Activated CD8-positive, alpha-beta memory T cell treated with anti-CD3 and anti-CD28 coated beads for 1 hour (primary cell): ENCODE measurements around the gene CPB2.

Experiments used
- DNase-seq, 2 donors: peaks; one replicate each; pipeline ENCODE4 v3.0.0-alpha.2; 2020; ENCODE audit warnings: low read depth in 1 of 2; ENCODE audit errors: extremely low read depth in 1 of 2

CPB2 gene

DNA sequence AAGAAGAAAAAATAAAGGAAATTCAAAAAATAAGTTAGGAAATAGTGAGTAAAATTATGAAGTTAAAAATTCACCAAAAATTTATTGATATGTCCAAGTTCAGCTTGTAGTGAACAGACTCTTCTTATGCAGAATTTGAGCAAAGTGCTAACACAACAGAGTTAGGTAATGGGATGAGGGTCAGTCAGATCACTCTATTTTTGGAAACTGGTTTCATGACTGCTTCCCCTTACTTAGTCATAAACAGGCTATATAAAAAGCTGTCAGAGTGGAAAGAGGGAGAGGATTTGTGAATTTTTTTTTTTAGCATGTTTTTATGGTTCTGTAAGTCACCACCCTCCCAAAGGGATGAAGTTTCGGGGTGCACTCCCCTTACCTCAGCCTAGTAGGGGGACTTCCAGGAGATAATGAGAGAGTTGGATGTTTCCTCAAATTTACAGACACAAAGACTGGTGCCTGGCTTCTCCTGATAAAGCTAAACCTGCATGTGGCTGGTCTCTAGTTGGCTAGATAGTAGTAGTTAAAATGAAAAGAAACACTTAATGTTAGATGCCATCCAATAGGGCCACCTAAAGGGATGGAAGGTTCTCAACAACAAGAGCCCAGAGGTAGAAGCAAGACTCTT, 4.5 kb downstream of the CPB2 start:
- DNase-seq: no peak

DNA sequence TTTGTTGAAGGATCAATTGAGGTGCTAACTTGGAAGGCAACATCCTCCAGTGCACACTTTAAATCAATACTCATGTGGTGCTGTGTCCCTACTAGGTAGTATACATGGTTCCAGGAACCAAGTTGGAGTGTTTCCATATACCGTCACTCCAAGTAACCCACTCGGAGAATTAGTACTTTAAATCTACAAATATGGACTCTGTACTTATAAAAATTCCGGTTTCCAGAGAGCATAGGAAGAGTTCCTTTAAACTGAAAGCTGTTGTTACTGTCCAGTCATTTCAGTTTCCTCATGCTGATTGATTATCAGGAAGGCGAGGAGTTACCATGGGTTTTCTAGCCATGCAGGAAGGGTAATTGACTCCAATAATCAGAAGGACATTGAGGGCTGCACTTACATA, 7.2 kb downstream of the CPB2 start:
- no peak for DNase-seq

DNA sequence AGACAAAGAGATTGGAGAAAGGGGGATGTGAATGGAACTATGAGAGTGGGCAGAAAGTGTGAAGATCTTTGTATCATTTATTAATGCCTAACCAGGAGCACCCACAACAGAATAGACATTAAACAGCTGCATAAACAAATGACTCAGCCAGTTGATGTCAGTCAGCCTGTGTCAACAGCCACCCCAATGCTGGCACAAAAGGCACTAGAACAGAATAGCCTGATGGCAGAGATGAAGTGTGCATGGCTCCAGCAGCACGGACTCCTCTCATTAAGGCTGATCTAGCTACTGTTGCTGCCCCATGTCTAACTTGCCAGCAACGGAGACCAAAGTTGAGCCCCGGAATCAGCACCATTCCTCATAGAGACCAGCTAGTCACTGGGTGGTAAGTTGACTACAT, 7.8 kb downstream of the CPB2 start:
- no peak for DNase-seq

DNA sequence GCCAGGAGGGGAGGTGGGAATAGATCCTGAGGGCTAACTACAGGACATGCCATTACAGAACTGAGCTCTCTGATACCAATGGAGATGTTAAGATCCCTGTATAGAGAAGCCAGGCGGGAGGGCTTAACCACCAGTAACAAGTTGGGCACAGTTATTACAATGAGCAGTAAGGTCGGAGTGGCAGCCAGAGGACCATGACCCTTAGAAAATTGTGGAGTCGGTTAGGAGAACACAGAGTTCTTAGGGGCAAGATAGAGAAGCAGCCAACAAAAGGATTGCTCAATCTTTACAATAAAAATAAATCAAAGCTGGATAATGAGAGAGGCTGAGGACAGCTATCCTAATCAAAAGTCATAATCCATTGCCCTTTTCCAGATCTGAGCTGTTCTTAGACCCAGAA, 10.4 kb downstream of the CPB2 start:
- DNase-seq: no peak

DNA sequence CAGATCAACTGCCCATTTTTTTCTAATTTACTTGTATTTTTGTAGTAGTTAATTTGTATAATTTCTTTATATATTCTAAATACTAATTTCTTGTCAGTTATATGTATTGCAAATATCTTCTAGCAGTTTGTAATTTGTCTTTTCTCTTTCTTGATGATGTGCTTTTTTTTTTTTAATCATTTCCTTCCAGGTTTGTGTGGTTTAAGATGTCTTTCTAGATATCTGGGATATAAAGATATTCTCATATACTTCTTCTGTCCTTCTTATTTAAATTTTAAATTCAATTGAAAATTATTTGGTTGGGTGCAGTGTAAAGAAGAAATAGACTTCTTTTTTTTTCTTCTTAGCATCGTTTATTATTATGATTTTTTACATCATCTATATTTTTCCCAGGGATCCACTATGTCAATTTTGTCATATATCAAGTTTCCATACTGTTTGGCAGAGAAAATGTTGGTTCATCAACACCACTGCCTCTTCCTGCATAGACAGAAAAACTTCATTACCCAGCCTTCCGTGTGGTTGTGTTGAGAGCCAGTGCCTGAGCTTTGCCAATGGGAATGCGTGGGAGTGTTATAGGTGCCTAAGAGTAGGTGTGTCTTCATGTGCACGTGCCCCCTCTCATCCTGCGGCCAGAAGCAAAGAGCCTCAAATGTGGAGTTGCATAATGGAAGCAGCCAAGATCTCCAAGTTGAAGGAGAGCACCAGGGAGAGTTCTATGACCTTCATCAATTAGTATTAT, 15.8 kb downstream of the CPB2 start:
- no peak for DNase-seq

DNA sequence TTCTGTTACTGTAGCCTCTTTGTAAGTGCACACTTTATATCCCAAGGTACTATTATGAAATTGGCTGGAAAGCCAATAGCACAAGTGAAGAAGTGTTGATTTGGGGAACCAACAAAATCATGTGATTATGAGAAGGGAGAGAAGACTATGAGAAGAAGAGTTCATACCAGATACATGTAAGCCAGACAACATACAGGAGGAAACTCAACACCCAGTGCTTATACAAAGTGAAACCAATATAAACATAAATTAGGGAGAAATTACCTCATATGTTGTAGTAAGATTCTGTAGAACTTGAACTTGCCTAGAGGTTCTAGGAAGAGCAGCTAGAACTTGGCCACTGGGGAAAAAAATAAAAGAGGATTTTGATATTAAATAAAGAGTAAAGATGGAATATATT, 17.4 kb downstream of the CPB2 start:
- no peak for DNase-seq

DNA sequence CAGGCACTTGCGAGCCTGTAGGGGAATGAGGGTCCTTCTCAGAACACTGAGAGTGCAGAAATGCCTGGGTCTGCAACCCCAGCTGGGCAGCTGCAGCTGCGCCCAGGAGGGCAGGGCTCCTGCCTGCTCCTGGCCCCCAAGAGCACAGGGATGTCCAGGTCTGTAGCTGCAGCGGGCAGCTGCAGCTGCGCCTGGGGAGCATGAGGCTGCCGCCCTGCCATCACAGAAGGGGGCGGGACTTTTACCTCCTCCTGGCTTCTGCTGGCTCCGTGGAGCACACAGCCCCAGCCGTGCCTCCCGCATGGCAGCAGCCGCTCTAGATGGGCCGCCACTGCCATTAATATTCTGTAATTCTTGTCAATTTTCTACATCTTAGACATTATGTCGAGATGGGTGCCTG, 17.8 kb downstream of the CPB2 start:
- DNase-seq: no peak

DNA sequence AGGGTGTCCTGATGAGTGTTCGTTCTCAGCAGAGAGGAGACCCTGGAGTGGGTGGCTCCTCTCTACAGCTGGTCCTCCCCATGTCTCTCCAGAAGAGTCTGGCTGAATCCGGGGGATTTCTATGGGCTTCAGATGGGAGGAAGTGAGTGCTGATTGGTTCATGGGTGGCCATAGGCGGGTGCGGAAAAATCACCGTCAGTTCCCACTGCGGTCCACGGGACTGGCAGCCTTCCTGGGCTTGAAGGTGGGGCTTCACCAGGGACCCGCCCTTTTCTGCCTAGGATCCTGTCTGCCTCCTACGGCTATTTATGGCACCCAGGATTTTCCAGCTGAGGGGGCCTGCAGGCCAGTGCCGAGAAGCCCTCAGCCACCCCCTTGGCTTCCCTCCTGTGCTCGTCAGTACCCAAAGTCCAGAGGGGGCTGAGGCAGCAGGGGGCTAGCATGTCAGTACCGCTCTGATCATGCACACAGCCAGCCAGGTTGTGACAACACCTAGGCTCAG, 18.4 kb downstream of the CPB2 start:
- no peak for DNase-seq

DNA sequence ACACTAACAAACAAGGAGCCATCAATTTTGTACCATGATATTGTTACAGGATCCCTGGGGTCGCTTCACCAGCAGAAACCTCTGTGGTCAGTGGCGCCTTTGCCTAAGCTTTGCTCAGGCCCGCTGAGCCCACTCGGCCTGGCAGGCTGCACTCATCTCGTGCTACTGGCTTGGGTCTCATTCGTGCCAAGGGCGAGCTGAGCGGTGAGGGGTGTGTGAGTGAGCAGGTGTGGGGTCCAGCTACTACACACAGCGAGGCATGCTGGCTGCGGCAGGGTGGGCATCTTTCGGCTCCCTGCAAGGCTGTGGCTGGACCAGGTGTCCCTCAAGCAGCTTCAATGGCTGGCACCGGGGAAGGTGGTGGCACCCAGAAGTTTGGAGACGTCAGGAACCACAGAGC, 19.1 kb downstream of the CPB2 start:
- no peak for DNase-seq

DNA sequence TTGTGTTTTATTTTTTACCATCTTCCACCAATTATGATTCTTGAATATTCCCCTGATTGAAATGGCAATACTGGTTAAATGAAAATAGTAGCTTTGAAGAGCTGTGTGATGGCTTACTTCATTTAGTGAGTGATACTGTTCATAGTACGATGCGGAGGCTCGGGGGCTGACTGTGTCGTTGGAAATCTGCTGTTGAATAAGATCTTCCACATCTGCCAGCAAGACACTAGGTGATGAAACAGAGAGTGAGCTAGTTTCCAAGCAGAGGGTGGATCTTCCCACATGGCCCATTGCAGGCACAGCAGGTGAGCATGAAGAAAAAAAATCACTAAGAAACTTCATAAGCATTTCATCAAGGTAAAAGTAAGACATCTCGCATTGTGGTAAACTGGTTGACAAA, 22.5 kb downstream of the CPB2 start:
- no peak for DNase-seq

DNA sequence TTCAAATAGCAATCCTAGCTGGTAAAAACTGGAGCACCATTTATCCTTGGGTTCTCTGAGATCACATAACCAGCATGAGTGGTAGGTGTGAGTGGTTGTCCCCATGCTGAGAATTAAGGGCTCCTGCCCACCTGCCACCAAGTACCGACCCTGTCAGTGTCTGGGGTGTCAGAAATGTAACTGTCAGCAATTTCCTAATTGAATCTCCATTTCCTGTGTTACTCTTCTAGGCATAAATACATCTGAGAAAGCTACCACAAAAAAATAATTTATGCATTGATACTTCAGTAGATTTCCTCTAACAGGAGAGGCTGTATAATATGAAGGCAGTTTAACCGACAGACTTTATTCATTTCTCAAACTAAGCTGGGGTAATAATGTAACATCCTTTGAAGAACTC, 25.1 kb downstream of the CPB2 start:
- DNase-seq: no peak

DNA sequence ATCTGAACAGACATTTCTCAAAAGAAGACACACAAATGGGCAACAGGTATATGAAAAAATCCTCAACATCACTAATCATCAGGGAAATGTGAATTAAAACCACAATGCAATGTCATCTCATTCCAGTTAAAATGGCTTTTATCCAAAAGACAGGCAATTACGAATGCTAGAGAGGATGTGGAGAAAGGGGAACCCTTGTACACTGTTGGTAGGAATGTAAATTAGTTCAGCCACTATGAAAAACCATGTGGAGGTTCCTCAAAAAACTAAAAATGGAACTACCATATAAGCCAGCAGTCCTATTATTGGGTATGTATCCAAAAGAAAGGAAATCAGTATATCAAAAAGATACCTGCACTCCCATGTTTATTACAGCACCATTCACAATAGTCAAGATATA, 27.6 kb downstream of the CPB2 start:
- DNase-seq: no peak

DNA sequence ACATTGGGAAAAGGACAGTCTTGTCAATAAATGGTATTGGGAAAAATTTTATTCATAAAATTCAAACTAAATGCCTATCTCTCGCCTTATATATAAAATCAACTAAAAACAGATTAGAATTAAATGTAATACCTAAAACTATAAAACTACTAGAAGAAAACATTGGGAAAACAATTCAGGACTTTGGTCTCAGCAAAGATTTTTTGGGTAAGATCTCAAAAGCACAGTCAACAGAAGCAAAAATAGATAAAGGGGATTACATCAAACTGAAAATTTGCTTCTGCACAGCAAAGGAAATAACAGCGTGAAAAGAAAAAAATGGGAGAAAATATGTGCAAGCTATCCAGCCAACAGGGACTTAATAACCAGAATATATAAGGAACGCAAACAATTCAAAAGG, 28.0 kb downstream of the CPB2 start:
- DNase-seq: no peak

DNA sequence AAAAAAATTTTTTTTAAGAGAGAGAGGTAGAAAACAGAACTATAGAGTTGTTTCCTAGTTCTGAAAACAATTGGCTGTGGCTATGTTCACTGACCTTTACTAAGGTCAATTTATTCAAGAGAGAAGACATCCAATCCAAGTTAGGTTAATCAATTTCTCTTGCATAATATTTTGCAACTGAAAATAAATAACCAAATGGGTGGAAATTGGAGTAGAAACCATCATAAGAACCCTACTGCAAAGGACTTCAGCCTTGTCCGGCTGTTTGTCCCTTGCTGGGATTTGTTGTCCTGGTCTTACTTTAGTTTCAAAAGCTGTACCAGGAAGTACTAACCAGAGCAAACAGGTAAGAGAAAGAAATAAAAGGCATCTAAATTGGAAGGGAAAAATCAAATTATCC, 29.0 kb downstream of the CPB2 start:
- DNase-seq: no peak

DNA sequence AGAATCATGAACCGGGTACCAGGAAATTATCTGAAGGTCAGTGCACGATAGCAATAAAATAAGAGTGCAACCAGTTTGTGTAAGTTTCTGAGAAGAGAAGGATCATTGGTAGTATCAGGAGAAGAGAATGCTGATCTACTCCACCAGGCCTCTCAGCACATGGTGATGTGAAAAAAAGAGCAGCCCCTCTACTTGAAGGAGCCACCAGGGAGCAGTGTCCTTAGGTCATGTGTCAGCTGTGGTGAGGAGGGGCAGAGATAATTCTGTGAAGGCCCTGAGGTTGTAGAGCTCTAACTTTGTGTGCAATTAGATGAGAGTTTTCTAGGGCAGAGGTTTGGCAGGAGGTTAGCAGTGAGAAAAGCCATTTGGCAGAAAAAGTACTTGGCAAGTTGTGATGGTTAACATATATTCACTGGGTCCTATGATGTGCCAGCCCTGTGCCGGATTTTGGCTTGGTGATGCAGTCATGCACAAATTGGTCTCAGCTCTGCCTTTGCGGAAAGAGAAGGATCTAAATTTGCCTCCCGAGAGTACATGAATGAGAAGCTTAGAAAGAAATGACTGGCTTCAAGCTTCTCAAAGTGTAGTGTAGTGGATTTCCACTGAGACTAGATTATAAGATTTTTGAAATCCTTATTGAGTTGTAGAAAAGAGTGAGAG, 33.1 kb downstream of the CPB2 start:
- no peak for DNase-seq

DNA sequence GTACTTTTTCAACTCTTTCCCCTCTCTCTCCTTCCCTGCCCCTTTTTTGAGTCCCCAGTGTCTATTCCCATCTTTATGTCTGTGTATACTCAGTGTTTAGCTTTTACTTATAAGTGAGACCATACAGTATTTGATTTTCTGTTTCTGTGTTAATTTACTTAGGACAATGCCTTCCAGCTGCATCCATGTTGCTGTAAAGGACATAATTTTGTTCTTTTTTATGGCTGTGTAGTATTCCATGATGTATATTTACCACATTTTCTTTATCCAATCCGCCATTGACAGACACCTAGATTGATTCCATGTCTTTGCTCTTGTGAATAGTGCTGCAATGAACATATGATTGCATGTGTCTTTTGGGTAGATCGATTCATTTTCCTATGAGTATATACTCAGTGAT, 41.5 kb downstream of the CPB2 start:
- no peak for DNase-seq

DNA sequence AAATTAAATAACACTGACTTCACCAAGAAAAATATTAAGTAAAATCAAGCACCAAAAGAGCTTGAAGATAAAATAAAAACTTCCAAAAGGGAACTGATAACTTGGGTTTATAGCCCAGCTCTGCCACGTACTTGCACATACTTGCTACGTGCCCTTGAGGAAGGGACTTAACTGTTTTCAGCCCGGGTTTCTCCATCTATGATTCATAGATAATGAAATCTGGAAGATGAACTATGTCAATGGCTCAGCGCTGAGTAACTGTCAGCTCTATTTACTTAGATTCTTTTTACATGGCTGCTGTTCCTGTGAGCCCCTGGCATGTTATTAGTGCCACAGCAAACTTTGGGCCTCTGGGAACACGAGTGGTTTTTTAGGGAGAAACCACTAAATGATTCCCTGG, 42.6 kb downstream of the CPB2 start:
- DNase-seq: no peak

DNA sequence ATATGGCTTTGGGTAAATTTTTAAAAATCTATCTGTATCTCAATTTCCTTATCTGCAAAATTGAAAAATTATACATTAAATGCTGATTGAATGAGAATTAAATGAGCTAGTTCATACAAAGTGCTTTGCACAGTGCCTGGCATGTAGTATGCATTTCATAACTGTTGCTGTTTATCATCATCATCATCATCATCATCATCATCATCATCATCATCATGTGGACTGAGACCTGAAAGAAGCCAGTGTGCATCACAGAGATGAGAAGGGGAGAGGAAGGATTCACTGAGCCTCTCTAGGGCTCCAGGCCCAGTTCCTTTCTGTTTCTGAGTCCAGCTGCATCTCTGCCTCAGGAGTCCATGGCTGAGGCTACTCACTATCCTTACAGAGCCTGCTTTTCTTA, 45.4 kb downstream of the CPB2 start:
- no peak for DNase-seq

DNA sequence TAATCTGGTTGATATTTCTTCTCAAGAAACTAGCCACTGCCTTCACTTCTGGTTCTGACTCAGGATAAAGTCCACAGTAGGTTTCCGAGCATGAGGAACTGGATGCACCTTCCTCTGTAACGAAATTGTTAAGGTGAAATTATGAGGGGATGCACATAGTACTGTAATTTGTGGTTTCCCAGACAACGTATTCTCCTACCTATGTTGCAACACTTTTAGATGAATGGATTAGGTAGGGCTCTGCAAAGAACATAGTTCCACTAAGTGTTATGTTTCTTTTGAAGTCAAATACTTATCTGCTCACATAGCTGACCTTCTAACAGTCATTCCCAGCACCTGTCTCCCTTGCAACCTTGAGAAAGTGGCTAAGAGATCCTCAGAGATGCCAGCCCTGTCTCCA, 46.6 kb downstream of the CPB2 start:
- DNase-seq: no peak

DNA sequence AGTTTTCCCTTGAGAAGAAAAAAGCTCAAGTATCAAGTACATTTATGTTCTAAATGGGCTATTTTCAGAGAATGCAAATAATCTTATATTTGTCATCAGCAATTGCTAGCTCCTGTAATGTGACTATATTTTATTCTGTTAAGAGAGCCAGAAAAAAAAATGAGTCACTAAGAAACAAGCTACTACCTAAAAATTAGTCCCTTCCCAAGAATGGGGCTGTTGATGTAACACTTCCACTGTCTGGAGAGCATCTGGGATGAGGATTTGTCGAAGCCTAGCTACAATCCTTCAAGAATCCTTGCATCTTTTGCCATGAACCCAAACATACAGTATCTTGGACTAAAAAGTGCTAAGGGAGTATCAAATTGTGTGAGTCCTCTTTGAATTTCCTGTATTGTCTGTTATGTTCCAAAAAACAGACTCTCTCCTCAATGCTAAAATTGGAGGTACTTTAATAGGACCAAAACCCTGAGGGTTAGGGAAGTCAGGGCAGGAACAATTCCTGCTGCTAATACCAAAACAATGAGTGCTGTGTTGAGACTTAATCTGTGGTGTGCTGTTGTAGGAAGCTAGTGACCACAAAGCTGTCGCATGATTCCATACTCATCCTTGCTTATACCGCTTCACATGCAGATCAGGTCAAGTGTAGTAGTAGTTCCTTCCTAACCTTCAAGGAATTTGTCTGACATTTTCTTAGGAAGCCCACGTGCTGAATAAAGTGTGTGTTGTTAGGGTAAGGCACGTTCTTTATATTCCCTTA, 47.4 kb downstream of the CPB2 start:
- DNase-seq: no peak

DNA sequence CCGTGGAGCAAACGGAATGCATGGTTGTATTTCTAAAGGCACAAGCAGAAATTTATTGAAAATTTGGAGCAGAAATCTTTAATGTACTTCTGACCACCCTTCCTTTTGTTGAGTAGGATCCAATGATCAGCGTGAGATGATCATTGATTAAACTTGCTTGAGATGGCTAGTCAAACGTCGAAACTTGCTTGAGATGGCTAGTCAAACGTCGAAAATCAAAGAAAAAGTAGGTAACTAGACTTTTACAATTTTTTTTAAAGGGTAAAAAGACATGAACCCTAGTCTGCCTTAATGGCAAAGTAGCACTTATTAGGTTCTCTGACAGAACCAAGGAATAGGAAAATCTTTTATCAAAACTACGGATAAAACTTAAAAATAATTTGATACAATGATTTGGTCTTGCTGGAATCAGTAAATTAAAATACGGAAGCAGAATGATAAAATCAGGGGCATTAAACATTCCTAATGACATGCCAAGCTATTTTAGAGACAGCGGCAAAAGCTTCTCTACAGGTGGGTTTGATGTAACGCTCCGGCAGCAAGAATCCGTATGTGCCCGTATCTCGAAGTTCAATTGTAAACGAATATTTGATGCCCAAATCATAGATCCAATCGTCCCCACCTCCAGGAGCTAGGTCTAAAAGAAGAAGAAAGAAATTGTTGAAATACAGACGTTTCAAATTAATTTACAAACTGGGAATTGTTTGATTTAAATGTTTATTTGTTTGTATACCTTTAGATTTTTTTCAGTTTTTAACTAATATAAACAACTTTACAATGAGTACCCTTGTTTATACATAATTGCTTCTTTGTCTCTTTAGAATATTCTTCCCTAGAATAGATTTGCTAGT, 51.4 kb downstream of the CPB2 start:
- no peak for DNase-seq
